Mesenchymal stem cell (in vitro differentiated cells and primary cell): Measurements from ENCODE around the gene CD46.
"Not testable (repeated sequence)": the region's sequence is repeated elsewhere in the genome, so short reads cannot be mapped to it uniquely, and the experiment has no call there.

Source experiments
- DNase-seq: peaks from one replicate; pipeline ENCODE4 v3.0.0-alpha.2; 2013
- H2AFZ ChIP-seq: one replicate; pipeline ENCODE4 v1.6.1; 2013; ENCODE audit warnings: low read depth, mild to moderate bottlenecking, control low read depth, inconsistent platforms, low read length, moderate library complexity
- H2AK5ac ChIP-seq: 2 replicates; pipeline ENCODE4 v1.6.1; 2013; ENCODE audit warnings: low read length, moderate library complexity, mild to moderate bottlenecking, inconsistent platforms; ENCODE audit not compliant: severe bottlenecking
- H2BK120ac ChIP-seq: one replicate; pipeline ENCODE4 v1.6.1; 2013; ENCODE audit warnings: low read depth, mild to moderate bottlenecking, inconsistent platforms, low read length, moderate library complexity
- H2BK12ac ChIP-seq, 2 experiments: one replicate each; pipeline ENCODE4 v1.6.1; 2013; ENCODE audit warnings: inconsistent platforms in 2 of 2, low read length in 2 of 2, mild to moderate bottlenecking in 2 of 2, moderate library complexity in 2 of 2, control low read depth in 1 of 2
- H2BK15ac ChIP-seq: one replicate; pipeline ENCODE4 v1.6.1; 2013; ENCODE audit warnings: mild to moderate bottlenecking, low read depth, inconsistent platforms; ENCODE audit not compliant: poor library complexity, severe bottlenecking
- H2BK5ac ChIP-seq: 2 replicates; pipeline ENCODE4 v1.6.1; 2013; ENCODE audit warnings: low read depth, mild to moderate bottlenecking, low read length, control low read depth, inconsistent platforms; ENCODE audit not compliant: poor library complexity, severe bottlenecking
- H3K14ac ChIP-seq, 2 experiments: one replicate each; pipeline ENCODE4 v1.6.1; 2013; ENCODE audit warnings: inconsistent platforms in 2 of 2, low read length in 2 of 2, control low read depth in 1 of 2, mild to moderate bottlenecking in 1 of 2, moderate library complexity in 1 of 2
- H3K18ac ChIP-seq, 2 experiments: one replicate each; pipeline ENCODE4 v1.6.1; 2013; ENCODE audit warnings: inconsistent platforms in 2 of 2, low read length in 2 of 2, control low read depth in 1 of 2, low read depth in 1 of 2, mild to moderate bottlenecking in 1 of 2
- H3K23ac ChIP-seq, 2 experiments: one replicate each; pipeline ENCODE4 v1.6.1; 2013; ENCODE audit warnings: inconsistent platforms in 2 of 2, low read length in 2 of 2, mild to moderate bottlenecking in 2 of 2, moderate library complexity in 2 of 2, control low read depth in 1 of 2
- H3K27ac ChIP-seq: 2 replicates; pipeline ENCODE4 v1.5.1; 2013; ENCODE audit warnings: mild to moderate bottlenecking, moderate library complexity, low read length, control low read depth, inconsistent platforms; ENCODE audit not compliant: poor library complexity, severe bottlenecking
- H3K27me3 ChIP-seq, 2 experiments: 2 replicates each; pipeline versions ENCODE4 v1.6.1 to v1.7.0; 2013; ENCODE audit warnings: low read length in 2 of 2, mild to moderate bottlenecking in 2 of 2, moderate library complexity in 2 of 2, control low read depth in 1 of 2, inconsistent platforms in 1 of 2; ENCODE audit not compliant: control insufficient read depth in 1 of 2, insufficient read depth in 1 of 2
- H3K36me3 ChIP-seq, 2 experiments: 2 replicates each; pipeline versions ENCODE4 v1.6.1 to v1.7.0; 2013; ENCODE audit warnings: low read length in 2 of 2, control low read depth in 1 of 2, inconsistent platforms in 1 of 2, low read depth in 1 of 2, mild to moderate bottlenecking in 1 of 2; ENCODE audit not compliant: insufficient read depth in 2 of 2, control insufficient read depth in 1 of 2
- H3K4ac ChIP-seq, 2 experiments: one replicate each; pipeline ENCODE4 v1.6.1; 2013; ENCODE audit warnings: inconsistent platforms in 2 of 2, low read length in 2 of 2, mild to moderate bottlenecking in 2 of 2, moderate library complexity in 2 of 2, control low read depth in 1 of 2, low read depth in 1 of 2
- H3K4me1 ChIP-seq: 2 replicates; pipeline ENCODE4 v1.6.1; 2013; ENCODE audit warnings: low read depth, low read length, control low read depth; ENCODE audit not compliant: control insufficient read depth, insufficient read depth
- H3K4me2 ChIP-seq: 2 replicates; pipeline ENCODE4 v1.6.1; 2013; ENCODE audit warnings: low read length, mild to moderate bottlenecking, inconsistent platforms; ENCODE audit not compliant: poor library complexity, severe bottlenecking
- H3K4me3 ChIP-seq, 2 experiments: 2 replicates each; pipeline versions ENCODE4 v1.5.1 to v1.7.0; 2013; ENCODE audit warnings: low read length in 2 of 2, mild to moderate bottlenecking in 2 of 2, control low read depth in 1 of 2, low read depth in 1 of 2; ENCODE audit not compliant: insufficient read depth in 1 of 2
- H3K79me1 ChIP-seq: replicated peaks from 2 replicates; pipeline ENCODE4 v1.6.1; 2013; ENCODE audit warnings: mild to moderate bottlenecking, control low read depth, low read length, inconsistent platforms; ENCODE audit not compliant: poor library complexity, severe bottlenecking
- H3K9ac ChIP-seq: 2 replicates; pipeline ENCODE4 v1.7.0; 2013; ENCODE audit warnings: mild to moderate bottlenecking, low read length, moderate library complexity
- H3K9me3 ChIP-seq: 2 replicates; pipeline ENCODE4 v1.7.0; 2013; ENCODE audit warnings: mild to moderate bottlenecking, low read length; ENCODE audit not compliant: control insufficient read depth
- H4K8ac ChIP-seq: one replicate; pipeline ENCODE4 v1.6.1; 2013; ENCODE audit warnings: inconsistent platforms, mild to moderate bottlenecking, low read length, moderate library complexity
- H4K91ac ChIP-seq: one replicate; pipeline ENCODE4 v1.6.1; 2013; ENCODE audit warnings: mild to moderate bottlenecking, low read length, inconsistent platforms
- WGBS: methylation state at CpG from one replicate; pipeline ENCODE4 v1.1.7; 2013; ENCODE audit warnings: mixed read lengths; 5-methylcytosine and 5-hydroxymethylcytosine counted together

The CD46 gene

DNA sequence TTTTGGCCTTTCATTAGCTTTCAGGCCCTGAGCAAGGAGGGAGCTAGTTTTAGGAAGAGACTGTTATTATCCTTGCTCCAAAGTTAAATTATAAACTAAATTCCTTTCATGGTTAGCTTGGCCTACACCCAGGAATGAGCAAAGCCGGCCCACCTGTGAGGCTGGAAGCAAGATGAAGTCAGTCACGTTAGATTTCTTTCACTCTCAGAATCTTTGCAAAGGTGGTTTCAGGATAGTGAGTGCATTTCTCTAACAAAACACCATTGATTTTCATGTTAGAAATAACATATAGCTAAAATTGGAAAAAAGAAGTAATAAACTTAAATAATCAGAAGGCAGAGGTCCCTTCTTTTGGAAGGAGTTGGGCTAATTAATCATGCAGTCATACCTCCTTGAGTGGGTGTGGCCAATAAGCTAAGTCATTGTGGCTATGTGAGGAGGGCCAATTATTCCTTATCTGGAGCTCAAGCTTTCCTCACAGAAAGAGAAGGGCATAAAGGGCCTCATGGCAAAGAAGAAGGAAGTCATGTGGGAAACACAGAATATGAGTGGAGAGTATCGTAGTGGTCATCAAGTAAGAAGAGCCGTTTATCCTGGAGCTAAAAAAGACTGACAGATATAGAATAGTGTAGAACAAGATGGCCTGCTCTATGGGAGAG is 23.5 kb upstream of the CD46 start:
- 95% methylated on average over 3 of the region's 4 CpGs for WGBS
- H3K4me2 ChIP-seq, H2AFZ ChIP-seq, DNase-seq, H3K4me3 ChIP-seq, H2BK12ac ChIP-seq, H3K4me1 ChIP-seq, H4K8ac ChIP-seq, H3K4ac ChIP-seq, H3K9ac ChIP-seq, H2BK15ac ChIP-seq, H2AK5ac ChIP-seq, H3K14ac ChIP-seq, H4K91ac ChIP-seq, H3K36me3 ChIP-seq, H3K79me1 ChIP-seq, H3K27me3 ChIP-seq, H3K23ac ChIP-seq, H2BK120ac ChIP-seq, H3K27ac ChIP-seq, H3K9me3 ChIP-seq, H3K18ac ChIP-seq, H2BK5ac ChIP-seq: not testable (repeated sequence)

DNA sequence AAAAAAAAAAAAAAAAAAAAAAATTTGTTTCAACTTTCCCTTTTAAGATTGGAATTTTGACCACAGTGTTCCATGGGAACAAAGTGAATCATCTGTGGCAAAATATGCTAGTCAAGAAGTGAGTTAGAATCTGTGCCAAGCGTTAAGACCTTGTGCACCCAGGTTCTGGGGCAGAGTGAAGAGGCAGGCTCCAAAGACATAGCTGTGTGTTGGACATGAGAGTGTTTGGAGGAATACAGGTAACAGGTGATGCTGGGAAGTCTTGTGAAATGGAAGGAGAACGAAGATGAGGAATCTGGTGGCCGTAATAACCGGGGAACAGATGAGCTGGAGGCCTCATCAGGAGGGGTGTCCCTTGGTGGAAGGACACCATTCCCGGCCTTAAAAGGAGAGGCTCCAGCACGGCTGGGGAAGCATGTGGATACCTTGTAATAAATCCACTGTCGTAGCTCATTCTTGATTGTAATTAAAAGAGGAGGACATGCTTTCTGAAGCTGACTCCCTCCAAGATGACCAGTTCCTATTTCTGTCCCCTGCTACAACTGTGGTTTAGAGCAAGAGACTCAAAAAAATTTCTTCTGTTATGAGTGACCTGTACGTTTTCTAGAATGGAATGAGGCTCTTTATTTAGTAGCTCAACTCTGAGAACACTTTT is 14.2 kb upstream of the CD46 start:
- H3K79me1 ChIP-seq, DNase-seq, H4K8ac ChIP-seq, H2BK5ac ChIP-seq, H3K18ac ChIP-seq, H3K4me3 ChIP-seq, H3K23ac ChIP-seq, H3K4me1 ChIP-seq, H3K4me2 ChIP-seq, H3K4ac ChIP-seq, H3K9me3 ChIP-seq, H2AFZ ChIP-seq, H2BK15ac ChIP-seq, H3K9ac ChIP-seq, H4K91ac ChIP-seq, H2BK12ac ChIP-seq, H2BK120ac ChIP-seq, H3K14ac ChIP-seq, H3K27me3 ChIP-seq, H2AK5ac ChIP-seq, H3K36me3 ChIP-seq, H3K27ac ChIP-seq: not testable (repeated sequence)
- 91% methylated on average over 7 of the region's 8 CpGs for WGBS

GRCh38 chr1:207738158-207738659 is 13.6 kb upstream of the CD46 start:
- not testable (repeated sequence) for H2BK5ac ChIP-seq, H3K4me2 ChIP-seq, H3K79me1 ChIP-seq, H2BK12ac ChIP-seq, H3K27ac ChIP-seq, H3K27me3 ChIP-seq, H2BK120ac ChIP-seq, H2AK5ac ChIP-seq, H4K8ac ChIP-seq, H3K14ac ChIP-seq, H3K36me3 ChIP-seq, H3K9me3 ChIP-seq, H3K4me3 ChIP-seq, H2BK15ac ChIP-seq, H3K4me1 ChIP-seq, H3K23ac ChIP-seq, DNase-seq, H3K4ac ChIP-seq, H2AFZ ChIP-seq, H3K9ac ChIP-seq, H4K91ac ChIP-seq, H3K18ac ChIP-seq
- WGBS, result 94% methylated on average over 3 of the region's 6 CpGs

DNA sequence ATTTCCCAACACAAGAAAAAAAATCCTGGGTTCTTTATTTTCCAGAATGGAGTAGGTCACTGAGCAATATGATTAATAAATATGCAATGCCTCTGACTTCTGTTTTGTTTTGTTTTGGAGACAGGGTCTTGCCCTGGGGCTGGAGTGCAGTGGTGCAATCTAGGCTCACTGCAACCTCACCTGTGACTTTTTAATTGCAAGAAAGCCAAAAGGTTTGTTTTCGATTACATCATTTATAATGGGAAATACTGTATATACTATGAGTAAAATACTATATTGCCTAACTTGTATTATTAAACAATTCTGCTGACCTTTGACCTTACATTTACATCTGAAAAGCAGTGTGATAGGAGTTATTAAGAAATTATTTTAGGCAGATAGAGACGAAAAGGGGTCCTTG is 11.6 kb upstream of the CD46 start:
- 86% methylated on average over 1 of the region's 2 CpGs for WGBS
- no peak overlapping the region for H4K91ac ChIP-seq
- no peak for DNase-seq

More for the DNA sequence above, 11.6 kb upstream of the CD46 start:
- no peak overlapping the region for H2BK12ac ChIP-seq
- H3K79me1 ChIP-seq, result no peaks in the 10 kb centered on the region
- H3K18ac ChIP-seq, result no peak overlapping the region
- no peak overlapping the region for H2BK120ac ChIP-seq
- no peak overlapping the region for H3K23ac ChIP-seq
- no peak overlapping the region for H2AFZ ChIP-seq
- no peaks in the 10 kb centered on the region for H3K9me3 ChIP-seq
- no peak overlapping the region for H3K27ac ChIP-seq
- H2BK5ac ChIP-seq, result no peak overlapping the region
- no peak overlapping the region for H4K8ac ChIP-seq
- no peaks in the 10 kb centered on the region for H3K27me3 ChIP-seq
- H3K4me2 ChIP-seq, result no peak overlapping the region
- H2BK15ac ChIP-seq, result no peak overlapping the region
- no peak overlapping the region for H3K4ac ChIP-seq
- no peak overlapping the region for H3K9ac ChIP-seq
- H3K4me3 ChIP-seq, result no peak overlapping the region
- no peak overlapping the region for H2AK5ac ChIP-seq
- peaks cover 2% of the 10 kb centered on the region for H3K4me1 ChIP-seq
- H3K14ac ChIP-seq, result no peak overlapping the region
- no peaks in the 10 kb centered on the region for H3K36me3 ChIP-seq
